ENCODE results near the gene ALMS1. TPM values are rescaled to one million over a fixed set of nuclear protein-coding genes. Genes with fewer than 3 reads are reported as not detected.
"Not testable (repeated sequence)": the region's sequence is repeated elsewhere in the genome, so short reads cannot be mapped to it uniquely, and the experiment has no call there.

The ALMS1 gene
- total RNA-seq, 1 experiment from 2014 or later = 37.3 TPM

- ChIA-PET CTCF (no interaction called here), POLR2A (ENCODE audit: low non-redundant PET) (no interaction called here)
- Histone ChIP-seq H3K4me3 (ENCODE audit: low read depth, low read length, poor library complexity, severe bottlenecking) (no peak overlapping the region), H3K9me3 (ENCODE audit: low read depth, low read length, poor library complexity, severe bottlenecking) (no peaks in the 10 kb centered on the region), H3K4me1 (ENCODE audit: insufficient read depth, low read length, poor library complexity, severe bottlenecking) (no peaks in the 10 kb centered on the region), H3K36me3 (ENCODE audit: insufficient read depth, low read length, poor library complexity, severe bottlenecking) (peaks cover 7% of the 10 kb centered on the region), H3K27ac (ENCODE audit: low read depth, low read length, poor library complexity, severe bottlenecking) (no peak overlapping the region), H3K27me3 (replicated peaks; ENCODE audit: insufficient read depth, low read depth, low read length, poor library complexity) (no peaks in the 10 kb centered on the region)
- no peak for DNase-seq (ENCODE audit: low spot score)
- no TSS peak for BruUV-seq (replicated peaks)
- TF ChIP-seq CTCF (conservative IDR thresholded peaks at IDR 0.05; ENCODE audit: low read depth, low read length) = no peak
- no peak for TF ChIP-seq EZH2 (IDR thresholded peaks at IDR 0.05; ENCODE audit: borderline replicate concordance, low read depth, low read length, poor library complexity, severe bottlenecking)
- intact Hi-C loops (cut with micrococcal nuclease; ENCODE audit: unreplicated experiment) = no loop called here
These were observed 108.4 kb downstream of the ALMS1 start for GRCh38 chr2:73494031-73494430.

GRCh38 chr2:73503992-73504570 is 118.4 kb downstream of the ALMS1 start:
- intact Hi-C loops (cut with micrococcal nuclease; ENCODE audit: unreplicated experiment) = no loop called here
- DNase-seq (ENCODE audit: low spot score) = no peak
- no peak for TF ChIP-seq CTCF (conservative IDR thresholded peaks at IDR 0.05; ENCODE audit: low read depth, low read length)
- TF ChIP-seq EZH2 (IDR thresholded peaks at IDR 0.05; ENCODE audit: borderline replicate concordance, low read depth, low read length, poor library complexity, severe bottlenecking) = no peak
- Histone ChIP-seq H3K27me3 (replicated peaks; ENCODE audit: insufficient read depth, low read depth, low read length, poor library complexity) (no peaks in the 10 kb centered on the region), H3K36me3 (ENCODE audit: insufficient read depth, low read length, poor library complexity, severe bottlenecking) (no peaks in the 10 kb centered on the region), H3K4me1 (ENCODE audit: insufficient read depth, low read length, poor library complexity, severe bottlenecking) (no peaks in the 10 kb centered on the region), H3K4me3 (ENCODE audit: low read depth, low read length, poor library complexity, severe bottlenecking) (no peak overlapping the region), H3K9me3 (ENCODE audit: low read depth, low read length, poor library complexity, severe bottlenecking) (no peaks in the 10 kb centered on the region), H3K27ac (ENCODE audit: low read depth, low read length, poor library complexity, severe bottlenecking) (no peak overlapping the region)
- no TSS peak for BruUV-seq (replicated peaks)
- POLR2A ChIA-PET (ENCODE audit: low non-redundant PET) = no interaction called here
- CTCF ChIA-PET = no interaction called here

- H3K36me3 ChIP-seq (ENCODE audit: insufficient read depth, low read length, poor library complexity, severe bottlenecking); BruUV-seq (replicated peaks); H3K9me3 ChIP-seq (ENCODE audit: low read depth, low read length, poor library complexity, severe bottlenecking); H3K27ac ChIP-seq (ENCODE audit: low read depth, low read length, poor library complexity, severe bottlenecking); POLR2A ChIA-PET (ENCODE audit: low non-redundant PET); intact Hi-C loops (cut with micrococcal nuclease; ENCODE audit: unreplicated experiment); CTCF ChIA-PET; H3K4me3 ChIP-seq (ENCODE audit: low read depth, low read length, poor library complexity, severe bottlenecking); H3K4me1 ChIP-seq (ENCODE audit: insufficient read depth, low read length, poor library complexity, severe bottlenecking); H3K27me3 ChIP-seq (replicated peaks; ENCODE audit: insufficient read depth, low read depth, low read length, poor library complexity); DNase-seq (ENCODE audit: low spot score): not testable (repeated sequence)
These were observed 119.2 kb downstream of the ALMS1 start for GRCh38 chr2:73504850-73505249.

GRCh38 chr2:73510470-73510869 is 124.8 kb downstream of the ALMS1 start:
- H3K9me3 ChIP-seq (ENCODE audit: low read depth, low read length, poor library complexity, severe bottlenecking); BruUV-seq (replicated peaks); DNase-seq (ENCODE audit: low spot score); H3K36me3 ChIP-seq (ENCODE audit: insufficient read depth, low read length, poor library complexity, severe bottlenecking); H3K27me3 ChIP-seq (replicated peaks; ENCODE audit: insufficient read depth, low read depth, low read length, poor library complexity); H3K27ac ChIP-seq (ENCODE audit: low read depth, low read length, poor library complexity, severe bottlenecking); POLR2A ChIA-PET (ENCODE audit: low non-redundant PET); intact Hi-C loops (cut with micrococcal nuclease; ENCODE audit: unreplicated experiment); CTCF ChIA-PET; H3K4me1 ChIP-seq (ENCODE audit: insufficient read depth, low read length, poor library complexity, severe bottlenecking); H3K4me3 ChIP-seq (ENCODE audit: low read depth, low read length, poor library complexity, severe bottlenecking): not testable (repeated sequence)
